Stimulated activated naive CD4-positive, alpha-beta T cell treated with Interleukin-2 at 50 U/mL for 16 hours (primary cell): Measurements from ENCODE around the gene GSK3B.
"Not testable (repeated sequence)": the region's sequence is repeated elsewhere in the genome, so short reads cannot be mapped to it uniquely, and the experiment has no call there.

Experiments used
- DNase-seq: peaks from one replicate; lab custom pipeline; 2025; lab: John Stamatoyannopoulos, UW

GSK3B gene

GRCh38 chr3:120053647-120054046, 40.6 kb downstream of the GSK3B start:
- DNase-seq: not testable (repeated sequence)

GRCh38 chr3:120052677-120053076, 41.6 kb downstream of the GSK3B start:
- no peak for DNase-seq

GRCh38 chr3:120052225-120052624, 42.0 kb downstream of the GSK3B start:
- no peak for DNase-seq

- DNase-seq: not testable (repeated sequence)
Measured at GRCh38 chr3:120051570-120051969, 42.7 kb downstream of the GSK3B start.

- no peak for DNase-seq
Measured at GRCh38 chr3:120049881-120050539, 44.2 kb downstream of the GSK3B start.

GRCh38 chr3:120049072-120049471, 45.2 kb downstream of the GSK3B start:
- no peak for DNase-seq

GRCh38 chr3:120048355-120049041, 45.7 kb downstream of the GSK3B start:
- no peak for DNase-seq

GRCh38 chr3:120047686-120048085, 46.6 kb downstream of the GSK3B start:
- DNase-seq: no peak

GRCh38 chr3:120040813-120041377, 53.4 kb downstream of the GSK3B start:
- DNase-seq: no peak

GRCh38 chr3:120039642-120040610, 54.3 kb downstream of the GSK3B start:
- DNase-seq: no peak

GRCh38 chr3:120033596-120033995, 60.7 kb downstream of the GSK3B start:
- DNase-seq: no peak

GRCh38 chr3:120031561-120031960, 62.7 kb downstream of the GSK3B start:
- DNase-seq: no peak

GRCh38 chr3:120029749-120030148, 64.5 kb downstream of the GSK3B start:
- no peak for DNase-seq

- no peak for DNase-seq
Measured at GRCh38 chr3:120028271-120029047, 65.8 kb downstream of the GSK3B start.

- no peak for DNase-seq
Measured at GRCh38 chr3:120027226-120027625, 67.0 kb downstream of the GSK3B start.

GRCh38 chr3:120025520-120025919, 68.7 kb downstream of the GSK3B start:
- DNase-seq: no peak

- DNase-seq: no peak
Measured at GRCh38 chr3:120024103-120024502, 70.1 kb downstream of the GSK3B start.

- DNase-seq: no peak
Measured at GRCh38 chr3:120022729-120023128, 71.5 kb downstream of the GSK3B start.

GRCh38 chr3:120021523-120021922, 72.7 kb downstream of the GSK3B start:
- no peak for DNase-seq

- no peak for DNase-seq
Measured at GRCh38 chr3:120018299-120018698, 75.9 kb downstream of the GSK3B start.

- DNase-seq: no peak
Measured at GRCh38 chr3:120017692-120018091, 76.6 kb downstream of the GSK3B start.
